HG02678 (cell line): ENCODE results near the gene DIPK1A.

Experiments used
- ATAC-seq: cut with Tn5 transposase; IDR thresholded peaks from one replicate; pipeline ENCODE4 v1.9.1; 2021; ENCODE audit warnings: mild to moderate bottlenecking, moderate library complexity; ENCODE audit not compliant: unreplicated experiment

Gene DIPK1A

DNA sequence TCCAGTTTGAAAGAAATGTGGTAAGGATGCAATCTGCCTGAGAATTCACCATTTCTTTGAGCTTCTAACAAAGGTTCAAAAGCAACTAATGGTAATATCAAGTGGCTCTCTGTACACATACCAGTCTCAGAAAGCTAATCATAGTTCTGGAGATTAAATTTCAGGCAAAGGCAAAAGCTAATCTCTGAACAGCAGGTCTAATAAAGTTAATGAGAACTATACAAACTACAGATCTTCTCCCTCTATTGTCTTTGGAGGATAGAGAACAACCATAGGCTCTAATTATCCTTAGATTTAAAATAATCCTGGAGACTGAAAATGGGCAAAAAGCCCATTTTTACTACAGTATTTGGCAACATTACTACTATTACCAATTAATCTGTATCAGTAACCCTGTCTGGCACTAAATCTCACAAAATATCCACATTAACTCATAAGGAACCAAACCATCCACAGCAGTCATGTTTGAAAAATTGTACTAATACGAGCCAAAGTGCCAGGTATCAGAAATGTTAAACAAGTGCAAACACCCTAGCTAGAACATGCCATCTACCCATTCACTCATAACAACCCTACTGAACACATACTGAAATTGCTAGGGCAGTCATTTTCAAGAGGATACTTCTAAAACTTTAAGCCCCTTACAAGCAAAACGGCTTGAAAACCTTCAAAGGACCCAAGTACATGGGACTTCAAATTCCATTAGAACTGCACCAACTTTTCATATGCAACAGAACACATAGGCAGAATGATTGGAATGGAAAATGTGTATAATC, 4.8 kb downstream of the DIPK1A start:
- ATAC-seq, result no peak

DNA sequence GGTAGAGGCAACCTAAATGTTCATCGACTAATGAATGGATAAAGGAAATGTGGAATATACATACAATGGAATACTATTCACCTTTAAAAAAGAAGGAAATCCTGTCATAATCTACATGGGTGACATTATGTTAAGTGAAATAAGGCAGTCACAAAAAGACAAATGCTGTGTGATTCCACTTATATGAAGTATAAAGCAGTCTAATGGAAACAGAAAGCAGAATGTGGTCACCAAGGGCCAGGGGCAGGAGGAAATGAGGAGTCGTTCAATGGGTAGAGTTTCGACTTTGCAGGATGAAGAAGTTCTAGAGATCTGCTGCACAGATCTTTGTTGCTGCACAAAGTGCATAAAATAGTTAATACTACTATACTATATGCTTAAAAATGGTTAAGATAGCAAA, 7.8 kb downstream of the DIPK1A start:
- peak; percentile 70 for ATAC-seq

DNA sequence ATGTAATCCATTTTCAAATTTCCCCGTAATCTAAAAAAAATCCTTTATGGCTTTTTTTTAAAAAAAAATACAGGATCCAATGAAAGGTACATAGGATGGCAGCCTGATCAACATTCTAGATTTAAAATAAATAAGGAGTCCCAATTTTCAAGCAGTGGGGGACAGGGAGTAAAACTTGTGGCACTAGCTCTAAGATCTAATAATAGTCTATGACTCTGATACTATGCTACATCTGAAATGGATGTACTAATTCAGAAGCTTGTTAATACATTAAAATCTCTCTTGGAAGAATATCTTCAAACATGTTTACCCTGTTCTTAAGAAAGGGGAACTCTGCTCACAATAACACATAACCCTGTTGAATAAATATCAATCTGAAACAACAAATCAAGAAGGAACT, 8.5 kb downstream of the DIPK1A start:
- no peak for ATAC-seq

DNA sequence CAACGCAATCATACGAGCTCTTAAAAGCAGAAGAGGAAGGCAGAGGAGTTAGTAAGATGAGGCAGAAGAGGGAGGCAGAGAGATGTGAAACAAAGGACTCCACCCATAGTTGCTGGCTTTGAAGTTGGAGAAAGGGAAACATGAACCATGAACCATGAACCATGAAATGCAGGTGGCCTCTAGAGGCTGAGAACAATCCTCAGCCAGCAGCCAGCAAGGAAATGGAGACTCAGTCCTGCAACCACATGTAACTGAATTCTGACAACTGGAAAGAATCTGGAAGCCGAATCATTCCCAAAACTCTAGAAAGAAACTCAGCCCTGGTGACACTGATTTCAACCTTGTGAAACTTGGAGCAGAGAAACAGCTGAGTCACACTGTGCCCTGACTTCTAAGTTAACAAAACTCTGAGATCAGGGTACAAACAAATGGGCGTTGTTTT, 10.1 kb downstream of the DIPK1A start:
- peak; percentile 73 for ATAC-seq

DNA sequence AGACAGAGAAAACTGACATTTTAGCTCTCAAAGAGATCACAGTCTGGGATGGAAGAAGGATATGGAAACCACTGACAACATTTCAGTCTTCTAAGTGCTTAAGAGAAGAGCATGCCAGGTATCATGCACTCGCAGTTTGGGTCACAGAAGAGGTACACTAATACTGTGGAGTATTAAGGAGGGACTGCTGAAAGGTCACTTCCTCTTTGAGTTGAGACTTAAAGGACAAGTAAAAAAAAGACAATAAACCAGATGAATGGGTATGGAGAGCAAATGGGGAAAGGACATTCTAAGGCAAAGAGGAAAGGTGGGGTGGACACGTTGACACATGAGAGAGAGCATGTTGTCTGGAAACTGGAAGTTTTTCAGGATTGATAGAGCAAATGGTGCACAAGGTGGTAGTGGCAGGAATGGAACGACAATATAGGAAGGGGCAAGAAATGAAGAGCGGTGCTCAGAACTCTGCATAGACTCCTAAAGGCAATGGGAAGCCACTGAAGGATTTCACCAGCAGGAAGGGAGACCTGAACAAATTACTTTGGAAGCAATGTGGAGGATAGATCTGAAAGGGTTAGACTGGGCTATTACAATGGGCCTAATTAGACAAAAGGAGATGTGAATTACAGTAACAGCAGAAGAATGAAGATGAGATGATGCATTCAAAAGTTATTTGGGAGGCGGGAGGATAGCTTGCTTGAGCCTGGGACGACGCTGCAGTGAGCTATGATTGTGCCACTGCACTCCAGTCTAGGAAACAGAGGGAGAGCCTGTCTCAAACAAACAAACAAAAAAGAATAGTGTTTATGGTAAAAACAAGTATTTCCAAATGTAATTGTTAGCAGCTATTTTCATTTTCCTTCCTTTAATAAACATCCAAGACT, 11.1 kb downstream of the DIPK1A start:
- peak; percentile 26 for ATAC-seq

DNA sequence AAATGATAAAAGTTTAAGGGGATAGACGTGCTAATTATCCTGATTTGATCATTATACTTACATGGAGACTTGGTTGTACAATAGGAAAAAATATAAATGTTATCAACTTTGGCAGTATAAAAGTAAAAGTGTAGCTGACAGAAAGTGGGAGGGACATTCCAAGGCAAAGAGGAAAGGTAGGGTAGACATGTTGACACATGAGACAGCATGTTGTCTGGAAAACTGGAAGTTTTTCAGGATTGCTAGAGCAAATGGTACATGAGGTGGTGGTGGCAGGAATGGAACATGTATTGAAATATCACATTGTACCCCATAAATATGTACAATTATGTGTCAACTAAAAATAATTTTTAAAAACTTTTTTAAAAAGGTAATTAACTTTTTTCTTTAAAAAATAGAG, 13.2 kb downstream of the DIPK1A start:
- no peak for ATAC-seq

DNA sequence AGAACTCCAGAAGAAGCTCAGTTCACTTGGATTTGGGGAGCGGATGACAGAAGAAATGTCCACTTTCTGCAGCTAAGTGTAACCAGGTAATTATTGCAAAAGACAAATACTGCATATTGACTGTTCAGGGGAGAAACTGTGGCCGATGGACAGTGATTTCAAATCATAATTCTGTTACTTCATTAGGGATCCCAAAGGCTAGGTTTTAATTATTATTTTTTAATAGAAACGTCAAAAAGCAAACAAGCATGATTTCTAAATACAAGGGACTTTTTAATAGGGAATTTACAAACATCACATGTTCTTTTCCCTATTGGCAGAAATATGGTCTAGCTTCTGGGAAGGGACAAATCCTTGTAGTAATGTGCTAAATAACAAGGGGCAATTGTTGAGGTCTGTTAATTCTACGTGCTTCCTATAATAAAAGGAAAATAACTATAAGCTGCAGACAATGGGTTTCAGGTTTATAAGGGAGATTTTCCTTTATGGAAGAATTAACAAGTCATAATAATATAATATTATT, 15.5 kb downstream of the DIPK1A start:
- ATAC-seq, result no peak

DNA sequence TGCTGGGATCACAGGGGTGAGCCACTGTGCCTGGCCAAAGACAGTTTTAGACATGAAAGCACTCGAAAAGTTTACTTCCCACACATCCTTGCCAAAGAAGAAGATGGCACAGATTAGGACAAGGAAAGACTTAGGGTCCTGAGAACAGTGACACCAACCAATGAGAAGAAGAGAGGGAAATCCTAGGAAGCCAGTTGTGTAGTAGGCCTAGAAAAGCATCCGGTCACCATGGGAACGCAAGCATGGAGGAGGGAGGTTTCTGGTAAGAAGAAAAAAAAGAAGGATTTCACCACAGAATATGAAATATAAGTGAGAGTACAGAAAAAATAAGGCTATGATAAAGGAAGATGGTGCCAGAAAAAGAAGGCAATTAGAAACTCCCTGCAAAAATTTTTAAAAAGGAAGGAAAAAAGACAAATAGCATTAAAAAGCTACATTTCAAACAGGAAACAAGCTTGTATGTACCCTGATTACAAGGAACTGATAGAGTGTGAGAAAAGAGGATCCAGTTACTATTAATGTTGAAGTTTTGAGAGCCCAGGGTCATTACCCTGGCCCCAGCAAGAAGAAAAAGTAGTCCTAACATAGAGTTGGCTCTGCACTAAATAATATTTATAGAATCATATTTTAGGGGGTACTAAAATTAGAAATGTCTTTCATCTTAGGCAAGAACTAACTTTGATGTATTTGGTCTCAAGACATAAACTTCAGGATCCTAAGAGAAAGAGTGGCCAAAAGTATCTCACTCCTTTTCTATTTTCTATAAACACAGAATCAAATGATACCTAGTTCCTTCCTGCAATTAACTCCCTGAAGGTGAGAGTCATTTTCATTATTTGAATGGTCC, 16.1 kb downstream of the DIPK1A start:
- no peak for ATAC-seq

DNA sequence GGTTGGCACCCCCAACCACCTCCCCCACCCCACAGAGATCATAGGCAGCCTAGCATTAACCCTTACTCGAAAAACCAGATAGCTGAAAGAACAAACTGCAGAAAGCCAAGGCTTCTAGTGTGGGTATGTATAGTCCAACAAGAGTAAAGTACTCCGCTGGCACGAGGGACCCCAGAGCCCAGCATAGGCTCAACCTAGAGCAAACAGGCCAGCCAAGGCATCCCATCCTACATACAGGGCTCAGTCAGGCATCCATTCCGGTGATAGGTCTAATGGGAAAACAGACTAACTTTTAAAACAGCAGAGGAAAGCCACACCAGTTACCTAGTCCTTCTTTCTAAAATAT, 17.8 kb downstream of the DIPK1A start:
- no peak for ATAC-seq

DNA sequence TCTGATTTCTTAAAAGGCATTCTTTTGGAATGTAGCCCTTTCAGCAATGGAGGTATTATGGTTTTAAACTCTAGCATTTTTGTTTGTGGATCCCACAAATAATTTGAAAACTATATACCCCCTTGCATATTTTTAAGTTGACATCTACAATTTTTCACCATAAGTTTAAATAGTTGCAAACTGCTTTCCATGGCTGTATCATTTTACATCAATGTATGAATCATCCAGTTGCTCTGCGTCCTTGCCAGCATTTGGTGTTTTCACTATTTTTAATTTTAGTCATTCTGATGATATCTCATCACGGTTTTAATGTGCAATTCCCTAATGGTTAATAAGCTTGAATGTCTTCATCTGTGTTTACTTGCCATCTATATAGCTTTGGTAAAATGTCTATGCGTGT, 20.7 kb downstream of the DIPK1A start:
- no peak for ATAC-seq

DNA sequence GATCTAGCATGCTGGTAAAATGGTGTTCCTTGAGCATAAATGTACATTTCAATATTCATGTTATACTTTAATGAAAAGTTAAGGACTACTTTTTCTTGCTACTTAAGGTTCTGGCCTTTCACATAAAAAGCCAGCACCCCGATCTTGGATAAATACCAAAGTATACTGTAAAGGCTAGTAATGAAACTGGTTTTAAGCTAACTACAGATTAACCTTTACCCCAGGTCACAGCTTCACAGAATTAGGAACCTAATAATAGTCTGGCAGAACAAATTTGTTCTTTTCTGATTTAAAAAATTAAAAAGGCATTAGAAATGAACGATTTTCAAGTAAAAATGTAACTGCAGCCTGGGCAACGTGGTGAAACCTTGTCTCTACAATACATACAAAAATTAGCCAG, 23.5 kb downstream of the DIPK1A start:
- no peak for ATAC-seq

DNA sequence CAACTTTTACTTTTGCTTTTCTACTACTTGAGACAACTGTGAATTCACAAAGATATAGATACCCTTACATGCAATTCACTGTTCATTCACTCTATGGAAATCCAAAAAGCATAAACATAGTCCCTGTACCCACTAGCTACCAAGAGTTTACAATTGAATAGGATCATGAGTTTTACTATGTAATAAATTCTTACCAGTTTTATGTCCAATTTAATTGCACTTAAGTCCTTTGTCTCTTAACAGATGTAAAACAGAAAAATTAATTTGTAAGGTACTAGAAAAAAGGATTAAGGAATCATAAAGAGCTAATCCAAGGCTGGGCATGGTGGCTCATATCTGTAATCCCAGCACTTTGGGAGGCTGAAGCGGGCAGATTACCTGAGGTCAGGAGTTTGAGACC, 24.4 kb downstream of the DIPK1A start:
- no peak for ATAC-seq

DNA sequence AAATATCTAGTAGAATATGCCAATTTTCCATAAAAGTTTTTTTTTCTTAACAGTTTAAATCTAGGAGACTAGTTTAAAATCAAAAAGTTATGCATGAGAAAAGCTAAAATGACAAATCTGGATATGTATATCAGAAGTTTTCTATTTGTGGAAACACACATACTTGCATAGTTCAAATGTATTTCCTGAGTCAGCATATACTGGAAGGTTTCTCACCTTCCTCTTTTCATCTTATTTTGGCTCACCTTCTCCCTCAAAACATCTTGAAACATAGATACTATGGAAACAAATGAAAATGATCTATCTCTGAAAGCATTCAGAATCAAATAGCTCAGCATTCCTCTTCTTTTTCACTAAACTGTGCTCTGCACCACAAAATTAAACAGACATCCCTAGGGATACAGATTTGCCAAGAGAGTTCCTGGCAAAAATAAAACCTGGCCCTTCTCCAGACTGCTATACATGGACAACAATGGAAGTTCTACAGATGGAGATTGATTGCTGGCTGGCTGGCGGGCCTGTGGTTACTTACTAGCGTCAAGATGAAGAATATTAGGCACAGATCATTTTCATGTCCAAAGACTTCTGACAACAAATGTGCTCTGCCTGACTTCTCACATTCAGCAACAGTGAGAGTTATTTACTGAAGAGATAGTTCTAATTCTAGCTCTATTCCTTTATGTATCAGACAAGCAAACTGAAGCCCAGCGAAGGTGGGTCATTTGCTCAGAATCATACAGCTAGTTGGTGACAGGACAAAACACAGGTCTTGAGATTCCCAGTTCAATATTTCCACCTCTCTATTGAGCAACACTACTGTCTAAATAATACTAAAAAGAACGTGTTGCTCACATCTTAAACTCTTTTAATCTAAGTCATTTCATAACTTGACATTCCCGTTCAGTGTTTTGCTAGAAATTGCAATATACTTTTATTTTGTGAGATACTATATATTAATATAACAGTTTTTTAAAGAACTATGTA, 26.6 kb downstream of the DIPK1A start:
- no peak for ATAC-seq

DNA sequence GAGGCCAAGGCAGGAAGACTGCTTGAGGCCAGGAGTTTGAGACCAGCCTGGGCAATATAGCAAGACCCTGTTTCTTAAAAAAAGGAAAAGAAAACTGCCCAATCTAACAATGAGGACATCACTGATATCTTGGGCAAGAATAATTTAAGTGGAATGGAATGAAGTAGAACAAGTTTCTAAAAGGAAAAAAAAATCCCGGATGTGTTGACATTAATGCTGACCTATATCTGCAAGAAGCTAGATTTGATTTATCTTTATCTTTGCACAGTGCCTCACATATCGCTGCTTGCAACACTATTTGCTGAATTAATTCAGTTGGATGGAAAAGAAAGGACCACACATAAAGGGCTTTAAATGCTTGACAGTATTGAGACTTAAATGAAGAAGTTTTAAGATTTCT, 27.8 kb downstream of the DIPK1A start:
- no peak for ATAC-seq

DNA sequence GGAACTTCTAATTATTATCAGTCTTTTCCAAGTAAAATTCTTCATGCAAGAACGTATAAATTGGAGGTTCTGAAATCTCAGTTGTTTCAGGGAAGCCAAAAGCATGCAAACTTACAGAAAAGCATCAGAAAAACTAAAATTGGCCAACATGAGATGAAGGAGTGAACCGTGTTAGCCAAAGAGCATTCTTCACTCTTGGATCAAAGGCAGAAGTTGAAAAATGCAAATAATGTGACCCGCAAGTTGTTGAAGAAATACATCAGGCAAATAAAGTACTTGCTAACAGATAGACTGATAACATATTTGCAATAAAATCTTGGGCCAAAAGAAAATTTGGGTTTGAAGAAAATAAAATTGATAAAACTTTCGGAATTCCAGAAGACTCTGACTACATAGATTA, 29.6 kb downstream of the DIPK1A start:
- ATAC-seq, result no peak

DNA sequence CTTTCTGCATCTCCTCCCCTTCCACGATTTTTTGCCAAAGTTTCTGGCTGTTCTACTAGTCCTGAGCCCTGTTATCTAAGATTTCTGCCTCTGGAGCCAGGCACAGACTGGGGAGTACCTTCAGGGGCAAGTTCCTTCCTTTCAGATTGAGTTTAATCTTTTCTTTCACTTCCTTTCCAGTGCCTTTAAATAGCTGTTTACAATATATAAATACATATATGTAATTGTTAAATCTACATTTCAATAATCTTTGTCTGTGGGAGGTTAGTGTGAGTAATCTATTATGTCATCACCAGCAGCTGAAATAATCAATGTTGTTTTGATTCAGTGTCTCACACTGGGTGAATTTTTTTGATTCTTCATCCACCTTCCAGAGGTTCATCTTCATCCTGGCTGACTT, 31.8 kb downstream of the DIPK1A start:
- ATAC-seq, result peak; percentile 68

DNA sequence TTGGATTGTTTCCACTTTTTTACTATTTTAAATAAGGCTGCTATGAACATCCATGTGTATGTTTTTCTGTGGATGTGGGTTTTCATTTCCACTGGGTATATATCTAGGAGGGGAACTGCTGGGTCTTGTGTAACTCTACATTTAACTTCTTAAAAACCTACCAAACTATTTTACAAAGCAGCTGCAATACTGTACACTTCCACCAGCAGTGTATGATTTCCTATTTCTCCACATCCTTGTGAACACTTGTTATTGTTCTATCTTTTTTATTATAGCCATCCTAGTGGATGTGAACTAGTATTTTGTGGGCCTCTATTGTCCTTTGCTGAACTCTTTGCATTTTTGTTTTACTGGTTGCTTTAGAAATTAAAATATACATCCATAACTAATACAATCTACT, 33.4 kb downstream of the DIPK1A start:
- no peak for ATAC-seq

DNA sequence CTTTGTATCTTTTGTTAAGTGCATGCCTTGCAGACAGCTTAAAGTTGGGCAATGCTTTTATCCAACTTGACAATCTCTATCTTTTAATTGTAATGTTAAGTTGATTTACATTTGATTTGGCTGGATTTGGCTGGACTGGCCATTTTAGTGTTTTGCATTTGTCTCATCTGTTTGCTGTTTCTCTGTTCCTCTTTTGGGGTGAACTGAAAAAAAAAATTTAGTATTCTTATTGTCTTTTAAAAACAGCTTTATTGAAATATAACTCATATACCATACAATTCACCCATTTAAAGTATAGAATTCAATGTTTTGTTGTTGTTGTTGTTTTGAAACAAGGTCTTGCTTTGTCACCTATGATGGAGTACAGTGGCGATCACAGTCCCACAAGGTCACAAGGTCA, 34.4 kb downstream of the DIPK1A start:
- no peak for ATAC-seq

DNA sequence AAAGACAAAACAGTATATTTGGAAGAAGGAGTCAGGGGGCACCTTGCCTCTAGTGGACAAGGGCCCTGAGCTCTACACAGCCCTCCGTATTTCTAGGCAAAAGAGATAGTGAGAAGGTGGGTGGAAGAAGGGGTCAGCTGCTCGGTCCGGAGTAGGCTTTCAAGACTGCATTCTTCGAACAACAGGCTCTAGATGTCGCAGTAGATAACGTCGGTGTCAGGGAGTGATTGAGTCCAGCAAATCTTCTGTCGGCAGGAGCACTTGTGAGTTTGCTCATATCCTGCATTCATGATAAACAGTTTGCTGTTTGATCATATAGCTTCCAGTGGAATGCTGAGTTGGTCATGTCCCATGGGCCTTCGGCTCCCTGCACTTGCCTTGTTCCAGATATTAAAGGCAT, 36.8 kb downstream of the DIPK1A start:
- no peak for ATAC-seq

DNA sequence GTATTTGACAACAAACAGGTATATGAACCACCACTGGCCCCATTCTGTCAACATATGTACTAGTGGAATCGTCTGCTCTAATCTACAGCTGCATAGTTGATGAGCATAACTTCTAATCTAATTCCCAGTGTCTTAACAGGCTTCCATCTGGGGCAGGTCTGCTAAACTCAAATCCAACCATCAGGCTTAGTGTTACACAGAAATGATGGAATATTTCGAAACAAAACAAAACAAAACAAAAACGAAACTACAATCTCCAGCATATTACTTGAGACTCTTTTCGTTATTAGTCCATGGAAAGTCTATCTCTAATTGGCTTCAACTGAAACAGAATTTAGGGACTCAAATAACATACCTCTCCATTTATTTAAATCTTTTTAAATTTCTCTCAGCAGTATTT, 37.6 kb downstream of the DIPK1A start:
- no peak for ATAC-seq
